Uterus (tissue), 2 donors: ENCODE measurements around the gene CCL22.

Experiments
- CTCF ChIP-seq, 4 experiments: fragments of 200-600 bp in 2 of 4; fragments of 450-650 bp in 2 of 4; sonication (generic) in 2 of 4; IDR thresholded peaks; one replicate each; pipeline ENCODE4 v1.5.1; 2016 to 2019; ENCODE audit warnings: antibody characterized with exemption in 4 of 4, mild to moderate bottlenecking in 2 of 4, moderate library complexity in 1 of 4
- POLR2A ChIP-seq, 2 donors: fragments of 450-650 bp; IDR thresholded peaks; one replicate each; pipeline ENCODE4 v1.6.1; 2016; ENCODE audit warnings: antibody characterized with exemption in 2 of 2, mild to moderate bottlenecking in 1 of 2, moderate library complexity in 1 of 2

DNA sequence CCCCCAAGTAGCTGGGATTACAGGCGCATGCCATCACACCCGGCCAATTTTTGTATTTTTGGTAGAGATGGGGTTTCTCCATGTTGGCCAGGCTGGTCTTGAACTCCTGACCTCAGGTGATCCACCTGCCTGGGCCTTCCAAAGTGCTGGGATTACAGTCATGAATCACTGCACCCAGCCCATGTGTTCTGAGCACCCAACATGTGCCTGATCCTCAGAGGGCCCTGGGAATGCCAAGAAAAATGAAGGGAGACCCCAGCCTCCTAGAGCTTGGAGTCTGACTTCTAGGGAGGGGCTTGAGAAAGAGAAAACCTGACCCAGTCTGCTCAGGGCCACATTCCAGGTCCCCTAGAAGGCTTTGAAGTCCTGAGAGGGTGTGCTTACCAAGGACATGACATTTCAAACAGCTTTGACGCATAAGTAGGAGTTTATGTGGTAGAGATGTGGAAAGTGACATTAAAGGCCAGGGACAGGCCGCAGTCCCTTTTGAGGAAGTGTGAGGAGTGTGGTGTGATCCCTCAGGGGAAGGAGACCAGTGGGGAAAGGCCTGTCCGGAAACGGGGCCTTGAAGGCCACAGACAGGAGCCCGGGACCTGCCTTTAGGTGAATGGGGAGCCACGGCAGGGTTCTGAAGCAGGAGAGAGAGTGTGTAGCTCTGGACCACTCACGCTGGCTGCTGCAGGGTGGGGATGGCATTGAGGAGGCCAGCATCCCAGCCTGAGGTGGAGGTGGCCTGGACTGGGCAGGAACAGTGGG is 1.1 kb upstream of the CCL22 start:
- TF ChIP-seq POLR2A (IDR thresholded peaks at IDR 0.05) (no peak), CTCF (IDR thresholded peaks at IDR 0.05) (no peak)
